Mammary epithelial cell (primary cell): ENCODE measurements around the gene SLC34A1.

Experiments
- EZH2 ChIP-seq: IDR thresholded peaks from 2 replicates; pipeline ENCODE4 v1.6.1; 2012; ENCODE audit warnings: low read length, inconsistent platforms, borderline replicate concordance
- TF ChIP-seq, protein P1 (sequence below), 2 donors: IDR thresholded peaks in 1 of 2; conservative IDR thresholded peaks in 1 of 2; 2 replicates each; pipeline ENCODE4 v1.5.1; 2011 to 2012; ENCODE audit warnings: inconsistent platforms in 2 of 2, low read length in 2 of 2, mild to moderate bottlenecking in 2 of 2, control low read depth in 1 of 2, low read depth in 1 of 2; ENCODE audit not compliant: insufficient read depth in 1 of 2; ENCODE audit errors: extremely low read depth in 1 of 2

- TF ChIP-seq EZH2 = no peak
- TF ChIP-seq, protein P1, sequence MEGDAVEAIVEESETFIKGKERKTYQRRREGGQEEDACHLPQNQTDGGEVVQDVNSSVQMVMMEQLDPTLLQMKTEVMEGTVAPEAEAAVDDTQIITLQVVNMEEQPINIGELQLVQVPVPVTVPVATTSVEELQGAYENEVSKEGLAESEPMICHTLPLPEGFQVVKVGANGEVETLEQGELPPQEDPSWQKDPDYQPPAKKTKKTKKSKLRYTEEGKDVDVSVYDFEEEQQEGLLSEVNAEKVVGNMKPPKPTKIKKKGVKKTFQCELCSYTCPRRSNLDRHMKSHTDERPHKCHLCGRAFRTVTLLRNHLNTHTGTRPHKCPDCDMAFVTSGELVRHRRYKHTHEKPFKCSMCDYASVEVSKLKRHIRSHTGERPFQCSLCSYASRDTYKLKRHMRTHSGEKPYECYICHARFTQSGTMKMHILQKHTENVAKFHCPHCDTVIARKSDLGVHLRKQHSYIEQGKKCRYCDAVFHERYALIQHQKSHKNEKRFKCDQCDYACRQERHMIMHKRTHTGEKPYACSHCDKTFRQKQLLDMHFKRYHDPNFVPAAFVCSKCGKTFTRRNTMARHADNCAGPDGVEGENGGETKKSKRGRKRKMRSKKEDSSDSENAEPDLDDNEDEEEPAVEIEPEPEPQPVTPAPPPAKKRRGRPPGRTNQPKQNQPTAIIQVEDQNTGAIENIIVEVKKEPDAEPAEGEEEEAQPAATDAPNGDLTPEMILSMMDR (conservative IDR thresholded peaks at IDR 0.05 in 1 of 2, IDR thresholded peaks at IDR 0.05 in 1 of 2; ENCODE audit: extremely low read depth in 1 of 2, insufficient read depth in 1 of 2, low read depth in 1 of 2, low read length in 2 of 2) = no peak
Observed at GRCh38 chr5:177405312-177405711, 21.1 kb downstream of the SLC34A1 start.
